ENCODE results near the gene CARD16.
"Not testable (repeated sequence)": the region's sequence is repeated elsewhere in the genome, so short reads cannot be mapped to it uniquely, and the experiment has no call there.

The CARD16 gene

DNA sequence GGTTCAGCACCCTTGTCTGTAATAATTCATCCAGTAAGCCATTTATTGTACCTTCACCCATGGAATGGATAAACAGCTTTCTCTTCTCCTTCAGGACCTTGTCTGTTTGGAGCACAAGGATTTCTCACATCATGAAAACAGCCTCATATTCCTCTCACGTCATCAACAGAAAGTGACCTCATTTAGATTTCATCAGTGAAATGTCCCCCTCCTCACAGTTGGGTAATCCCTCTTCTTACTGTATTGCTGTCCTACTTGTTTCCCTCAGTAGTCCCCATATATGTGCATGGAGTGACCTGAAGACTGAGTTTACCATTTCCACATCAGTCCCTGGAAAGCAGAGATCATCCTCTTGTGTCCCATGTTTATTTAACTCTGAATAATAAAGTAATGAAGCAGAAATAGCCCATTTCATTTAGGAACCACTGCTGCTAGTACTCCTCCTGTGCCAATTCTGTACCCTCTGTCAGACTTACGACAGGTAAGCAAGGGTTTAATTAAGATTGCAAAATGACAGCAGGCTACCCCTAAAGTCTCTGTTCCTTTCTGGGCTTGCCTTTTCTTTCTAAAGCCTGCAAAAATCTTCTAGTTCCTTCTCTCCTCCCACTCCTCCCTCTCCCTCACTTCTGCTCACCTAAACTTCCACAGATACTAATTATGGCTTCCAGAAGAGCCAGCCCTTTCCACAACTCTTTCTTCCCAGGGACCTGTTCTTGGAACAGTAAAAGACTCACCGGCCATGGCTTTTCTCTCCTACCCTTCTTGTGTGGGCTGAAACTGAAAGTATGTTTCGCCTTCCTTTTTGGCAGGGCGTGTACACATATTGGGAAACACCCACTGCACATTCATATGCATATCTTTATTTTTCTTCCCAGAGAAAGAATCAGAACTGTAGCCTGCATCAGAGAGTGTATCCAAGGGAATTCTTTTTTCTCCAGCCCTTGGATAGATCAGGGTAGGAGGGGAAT lies at the start of gene CARD16:
TSS of gene CARD16 (minus strand) at position 779 of the 968 bp plus-strand sequence. CDS start at position 741, 38 bp downstream.
- H3K4me3 ChIP-seq (ENCODE audit: low read depth, low read length); CTCF ChIA-PET; H3K36me3 ChIP-seq (ENCODE audit: control insufficient read depth in 2 of 2, insufficient read depth in 1 of 2, low read length in 2 of 2); POLR2A ChIA-PET; H3K9me3 ChIP-seq (ENCODE audit: control insufficient read depth, insufficient read depth, low read depth, low read length); H3K27ac ChIP-seq (ENCODE audit: extremely low read depth, low read depth, low read length); H3K4me1 ChIP-seq (ENCODE audit: control insufficient read depth, insufficient read depth, low read length): not testable (repeated sequence)

DNA sequence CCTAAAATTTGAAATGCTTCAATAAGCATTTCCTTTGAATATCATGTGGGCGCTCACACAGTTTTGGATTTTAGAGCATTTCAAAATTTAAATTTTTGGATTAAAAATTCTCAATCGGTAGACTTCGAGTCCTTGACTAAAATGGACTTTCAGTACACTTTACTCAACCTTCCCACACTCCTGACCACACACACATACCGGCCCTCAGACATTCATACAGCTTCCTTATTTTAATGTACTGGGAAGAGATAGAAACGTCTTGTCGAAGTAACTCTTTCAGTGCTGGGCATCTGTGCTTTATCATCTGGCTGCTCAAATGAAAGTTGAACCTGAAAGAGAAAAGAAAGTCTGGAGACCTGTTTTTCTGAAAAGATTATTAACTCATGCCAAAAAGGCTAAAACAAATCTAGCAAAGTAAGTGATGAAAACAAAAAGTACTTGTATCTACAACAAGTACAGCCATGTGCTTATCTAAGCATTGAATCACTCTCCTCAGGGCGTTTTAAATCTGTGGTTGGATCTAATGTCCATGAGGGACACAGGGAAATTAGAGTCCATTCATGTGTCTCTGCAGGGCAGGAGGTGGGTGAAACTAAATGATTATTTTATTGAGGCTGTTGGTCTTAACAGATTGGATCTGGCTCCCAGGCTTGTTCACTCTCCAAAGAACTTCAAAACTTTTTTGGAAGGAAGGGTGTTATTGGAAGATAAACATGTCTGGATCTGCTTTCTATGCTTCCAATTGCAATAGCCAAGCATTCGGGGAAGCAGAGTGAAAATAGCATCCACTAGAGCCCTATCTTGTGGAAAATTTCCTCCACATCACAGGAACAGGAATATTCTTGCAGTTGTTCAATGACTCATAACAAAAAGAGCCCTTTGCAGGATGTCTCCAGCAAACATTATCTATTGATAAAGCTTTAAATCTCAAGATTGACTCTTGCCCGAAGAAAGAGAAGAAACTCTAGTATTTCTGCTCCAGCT lies 47.4 kb upstream of the CARD16 start:
- Histone ChIP-seq H3K9me3 (ENCODE audit: control insufficient read depth, insufficient read depth, low read depth, low read length) (no peaks in the 10 kb centered on the region), H3K4me3 (ENCODE audit: low read depth, low read length) (no peak overlapping the region), H3K4me1 (ENCODE audit: control insufficient read depth, insufficient read depth, low read length) (no peaks in the 10 kb centered on the region), H3K36me3 (ENCODE audit: control insufficient read depth in 2 of 2, insufficient read depth in 1 of 2, low read length in 2 of 2) (no peaks in the 10 kb centered on the region), H3K27ac (ENCODE audit: extremely low read depth, low read depth, low read length) (no peak overlapping the region)
- ChIA-PET CTCF (no interaction called here), POLR2A (no interaction called here)
- no peak for TF ChIP-seq MEIS1 (CRISPR knock-in tag; IDR thresholded peaks at IDR 0.05; ENCODE audit: borderline replicate concordance)
- TF ChIP-seq, protein P1, sequence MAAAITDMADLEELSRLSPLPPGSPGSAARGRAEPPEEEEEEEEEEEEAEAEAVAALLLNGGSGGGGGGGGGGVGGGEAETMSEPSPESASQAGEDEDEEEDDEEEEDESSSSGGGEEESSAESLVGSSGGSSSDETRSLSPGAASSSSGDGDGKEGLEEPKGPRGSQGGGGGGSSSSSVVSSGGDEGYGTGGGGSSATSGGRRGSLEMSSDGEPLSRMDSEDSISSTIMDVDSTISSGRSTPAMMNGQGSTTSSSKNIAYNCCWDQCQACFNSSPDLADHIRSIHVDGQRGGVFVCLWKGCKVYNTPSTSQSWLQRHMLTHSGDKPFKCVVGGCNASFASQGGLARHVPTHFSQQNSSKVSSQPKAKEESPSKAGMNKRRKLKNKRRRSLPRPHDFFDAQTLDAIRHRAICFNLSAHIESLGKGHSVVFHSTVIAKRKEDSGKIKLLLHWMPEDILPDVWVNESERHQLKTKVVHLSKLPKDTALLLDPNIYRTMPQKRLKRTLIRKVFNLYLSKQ (tag by site-specific recombination; IDR thresholded peaks at IDR 0.05; ENCODE audit: borderline replicate concordance): no peak
- TF ChIP-seq ZNF548 (tag by site-specific recombination; IDR thresholded peaks at IDR 0.05): no peak
- TF ChIP-seq RBAK (tag by site-specific recombination; IDR thresholded peaks at IDR 0.05): no peak
- TF ChIP-seq, protein P2, sequence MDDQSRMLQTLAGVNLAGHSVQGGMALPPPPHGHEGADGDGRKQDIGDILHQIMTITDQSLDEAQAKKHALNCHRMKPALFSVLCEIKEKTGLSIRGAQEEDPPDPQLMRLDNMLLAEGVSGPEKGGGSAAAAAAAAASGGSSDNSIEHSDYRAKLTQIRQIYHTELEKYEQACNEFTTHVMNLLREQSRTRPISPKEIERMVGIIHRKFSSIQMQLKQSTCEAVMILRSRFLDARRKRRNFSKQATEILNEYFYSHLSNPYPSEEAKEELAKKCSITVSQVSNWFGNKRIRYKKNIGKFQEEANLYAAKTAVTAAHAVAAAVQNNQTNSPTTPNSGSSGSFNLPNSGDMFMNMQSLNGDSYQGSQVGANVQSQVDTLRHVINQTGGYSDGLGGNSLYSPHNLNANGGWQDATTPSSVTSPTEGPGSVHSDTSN (CRISPR knock-in tag; IDR thresholded peaks at IDR 0.05): no peak
- TF ChIP-seq ZNF560 (tag by site-specific recombination; IDR thresholded peaks at IDR 0.05; ENCODE audit: borderline replicate concordance): no peak
- no peak for TF ChIP-seq ZNF202 (tag by site-specific recombination; IDR thresholded peaks at IDR 0.05; ENCODE audit: borderline replicate concordance)
- TF ChIP-seq ZNF658 (tag by site-specific recombination; IDR thresholded peaks at IDR 0.05): no peak
- TF ChIP-seq ZNF701 (tag by site-specific recombination; IDR thresholded peaks at IDR 0.05): no peak
- TF ChIP-seq ZNF221 (tag by site-specific recombination; IDR thresholded peaks at IDR 0.05; ENCODE audit: borderline replicate concordance): no peak
- TF ChIP-seq ZNF391 (tag by site-specific recombination; IDR thresholded peaks at IDR 0.05; ENCODE audit: borderline replicate concordance, low read depth): no peak
- no peak for TF ChIP-seq ZNF660 (tag by site-specific recombination; IDR thresholded peaks at IDR 0.05)
- TF ChIP-seq ZFP3 (tag by site-specific recombination; IDR thresholded peaks at IDR 0.05; ENCODE audit: low read depth): no peak
- no peak for TF ChIP-seq ZNF544 (tag by site-specific recombination; IDR thresholded peaks at IDR 0.05)

DNA sequence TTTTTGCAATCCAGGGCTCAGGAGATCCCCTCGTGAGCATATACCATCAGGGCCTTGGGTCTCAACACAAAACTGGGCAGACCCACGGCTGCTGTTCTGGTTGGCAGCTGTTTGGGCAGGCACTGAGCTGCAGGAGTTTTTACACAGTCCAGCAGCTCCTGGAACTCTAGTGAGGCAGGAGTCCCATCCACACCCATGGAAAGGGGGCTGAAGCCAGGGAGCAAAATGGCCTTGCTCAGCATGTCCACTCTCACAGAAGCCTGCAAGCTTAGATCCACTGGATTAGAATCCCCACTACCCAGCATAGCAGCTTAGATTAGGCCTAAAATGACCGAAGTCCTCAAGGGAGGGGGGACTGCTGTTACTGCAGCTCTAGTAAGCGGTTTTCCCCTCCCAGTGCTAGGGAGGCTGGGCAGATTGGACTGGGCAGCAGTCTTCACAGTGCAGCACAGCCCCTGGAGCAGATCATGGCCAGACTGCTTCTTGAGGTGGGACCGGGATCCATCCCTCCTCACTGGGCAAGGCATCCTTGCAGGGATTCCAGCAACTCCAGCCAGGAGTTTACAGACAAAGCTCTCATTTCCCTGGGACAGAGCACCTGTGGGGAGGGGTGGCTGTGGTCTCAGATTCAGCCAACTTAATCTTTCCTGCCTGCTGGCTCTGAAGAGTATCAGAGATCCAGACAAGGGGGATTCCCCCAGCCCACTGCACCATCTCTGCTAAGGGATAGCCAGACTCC lies 36.4 kb upstream of the CARD16 start:
- CTCF ChIA-PET: interaction anchor here (0.6 kb wide), 1 partner anchor 389 kb away, joined by 3 read pairs; no protein-coding TSS in a partner anchor
- POLR2A ChIA-PET: no interaction called here
- H3K4me3 ChIP-seq (ENCODE audit: low read depth, low read length): no peak overlapping the region
- no peak overlapping the region for H3K27ac ChIP-seq (ENCODE audit: extremely low read depth, low read depth, low read length)
- no peaks in the 10 kb centered on the region for H3K9me3 ChIP-seq (ENCODE audit: control insufficient read depth, insufficient read depth, low read depth, low read length)
- no peaks in the 10 kb centered on the region for H3K4me1 ChIP-seq (ENCODE audit: control insufficient read depth, insufficient read depth, low read length)
- no peaks in the 10 kb centered on the region for H3K36me3 ChIP-seq (ENCODE audit: control insufficient read depth in 2 of 2, insufficient read depth in 1 of 2, low read length in 2 of 2)
- TF ChIP-seq KLF8 (tag by site-specific recombination; IDR thresholded peaks at IDR 0.05): no peak
- TF ChIP-seq ZNF175 (tag by site-specific recombination; IDR thresholded peaks at IDR 0.05): no peak
- TF ChIP-seq, protein P3, sequence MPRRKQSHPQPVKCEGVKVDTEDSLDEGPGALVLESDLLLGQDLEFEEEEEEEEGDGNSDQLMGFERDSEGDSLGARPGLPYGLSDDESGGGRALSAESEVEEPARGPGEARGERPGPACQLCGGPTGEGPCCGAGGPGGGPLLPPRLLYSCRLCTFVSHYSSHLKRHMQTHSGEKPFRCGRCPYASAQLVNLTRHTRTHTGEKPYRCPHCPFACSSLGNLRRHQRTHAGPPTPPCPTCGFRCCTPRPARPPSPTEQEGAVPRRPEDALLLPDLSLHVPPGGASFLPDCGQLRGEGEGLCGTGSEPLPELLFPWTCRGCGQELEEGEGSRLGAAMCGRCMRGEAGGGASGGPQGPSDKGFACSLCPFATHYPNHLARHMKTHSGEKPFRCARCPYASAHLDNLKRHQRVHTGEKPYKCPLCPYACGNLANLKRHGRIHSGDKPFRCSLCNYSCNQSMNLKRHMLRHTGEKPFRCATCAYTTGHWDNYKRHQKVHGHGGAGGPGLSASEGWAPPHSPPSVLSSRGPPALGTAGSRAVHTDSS (tag by site-specific recombination; IDR thresholded peaks at IDR 0.05): no peak
- TF ChIP-seq MEIS1 (CRISPR knock-in tag; IDR thresholded peaks at IDR 0.05; ENCODE audit: borderline replicate concordance): no peak
- TF ChIP-seq ZNF391 (tag by site-specific recombination; IDR thresholded peaks at IDR 0.05; ENCODE audit: borderline replicate concordance, low read depth): no peak
- no peak for TF ChIP-seq ZNF350 (tag by site-specific recombination; IDR thresholded peaks at IDR 0.05)
- TF ChIP-seq ZNF549 (tag by site-specific recombination; IDR thresholded peaks at IDR 0.05): no peak
- TF ChIP-seq ZNF777 (tag by site-specific recombination; IDR thresholded peaks at IDR 0.05; ENCODE audit: borderline replicate concordance): no peak
- no peak for TF ChIP-seq ZXDB (tag by site-specific recombination; IDR thresholded peaks at IDR 0.05)
- TF ChIP-seq ZNF184 (tag by site-specific recombination; IDR thresholded peaks at IDR 0.05): no peak
- no peak for TF ChIP-seq ZNF664 (tag by site-specific recombination; IDR thresholded peaks at IDR 0.05)
- no peak for TF ChIP-seq GFI1B (tag by site-specific recombination; IDR thresholded peaks at IDR 0.05)
